Astrocyte of the cerebellum (primary cell): ENCODE measurements around the gene GPR18.
"Not testable (repeated sequence)": the region's sequence is repeated elsewhere in the genome, so short reads cannot be mapped to it uniquely, and the experiment has no call there.

Source experiments
- DNase-seq: peaks from one replicate; pipeline ENCODE4 v3.0.0-alpha.2; 2011; ENCODE audit warnings: low read depth
- H3K4me3 ChIP-seq: 2 replicates; pipeline ENCODE4 v1.5.1; 2011; ENCODE audit warnings: mild to moderate bottlenecking, low read depth, low read length, moderate library complexity
- in situ Hi-C: cut with HindIII; loops from 2 replicates; pipeline ENCODE4 v1.10.0; 2017; ENCODE audit warnings: low sequenced_read_pairs
- TF ChIP-seq, protein P1 (sequence below): IDR thresholded peaks from 2 replicates; pipeline ENCODE4 v1.5.1; 2012; ENCODE audit warnings: low read length, low read depth, moderate library complexity, mild to moderate bottlenecking; ENCODE audit errors: missing control alignments

The GPR18 gene

DNA sequence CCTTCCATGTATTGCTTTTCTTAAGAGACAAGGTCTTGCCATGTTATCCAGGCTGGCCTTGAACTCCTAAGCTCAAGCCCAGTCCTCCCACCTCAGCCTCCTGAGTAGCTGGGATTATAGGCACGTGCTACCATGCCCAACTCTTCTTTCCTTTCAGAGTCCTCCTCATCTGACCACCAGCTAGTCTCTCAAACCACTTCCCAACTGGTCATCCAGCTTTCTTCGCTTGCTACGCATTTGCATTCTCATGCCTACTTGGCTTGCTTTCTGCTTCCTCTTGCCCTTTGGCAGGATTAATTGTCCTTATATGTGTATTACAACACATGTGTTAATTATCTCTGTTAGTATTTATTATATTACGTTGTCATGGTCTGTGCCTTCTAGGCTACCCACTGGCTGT lies 6.3 kb downstream of the GPR18 start:
- TF ChIP-seq, protein P1, sequence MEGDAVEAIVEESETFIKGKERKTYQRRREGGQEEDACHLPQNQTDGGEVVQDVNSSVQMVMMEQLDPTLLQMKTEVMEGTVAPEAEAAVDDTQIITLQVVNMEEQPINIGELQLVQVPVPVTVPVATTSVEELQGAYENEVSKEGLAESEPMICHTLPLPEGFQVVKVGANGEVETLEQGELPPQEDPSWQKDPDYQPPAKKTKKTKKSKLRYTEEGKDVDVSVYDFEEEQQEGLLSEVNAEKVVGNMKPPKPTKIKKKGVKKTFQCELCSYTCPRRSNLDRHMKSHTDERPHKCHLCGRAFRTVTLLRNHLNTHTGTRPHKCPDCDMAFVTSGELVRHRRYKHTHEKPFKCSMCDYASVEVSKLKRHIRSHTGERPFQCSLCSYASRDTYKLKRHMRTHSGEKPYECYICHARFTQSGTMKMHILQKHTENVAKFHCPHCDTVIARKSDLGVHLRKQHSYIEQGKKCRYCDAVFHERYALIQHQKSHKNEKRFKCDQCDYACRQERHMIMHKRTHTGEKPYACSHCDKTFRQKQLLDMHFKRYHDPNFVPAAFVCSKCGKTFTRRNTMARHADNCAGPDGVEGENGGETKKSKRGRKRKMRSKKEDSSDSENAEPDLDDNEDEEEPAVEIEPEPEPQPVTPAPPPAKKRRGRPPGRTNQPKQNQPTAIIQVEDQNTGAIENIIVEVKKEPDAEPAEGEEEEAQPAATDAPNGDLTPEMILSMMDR = no peak
- in situ Hi-C loops = no loop called here
- DNase-seq = no peak
- H3K4me3 ChIP-seq = no peak overlapping the region

DNA sequence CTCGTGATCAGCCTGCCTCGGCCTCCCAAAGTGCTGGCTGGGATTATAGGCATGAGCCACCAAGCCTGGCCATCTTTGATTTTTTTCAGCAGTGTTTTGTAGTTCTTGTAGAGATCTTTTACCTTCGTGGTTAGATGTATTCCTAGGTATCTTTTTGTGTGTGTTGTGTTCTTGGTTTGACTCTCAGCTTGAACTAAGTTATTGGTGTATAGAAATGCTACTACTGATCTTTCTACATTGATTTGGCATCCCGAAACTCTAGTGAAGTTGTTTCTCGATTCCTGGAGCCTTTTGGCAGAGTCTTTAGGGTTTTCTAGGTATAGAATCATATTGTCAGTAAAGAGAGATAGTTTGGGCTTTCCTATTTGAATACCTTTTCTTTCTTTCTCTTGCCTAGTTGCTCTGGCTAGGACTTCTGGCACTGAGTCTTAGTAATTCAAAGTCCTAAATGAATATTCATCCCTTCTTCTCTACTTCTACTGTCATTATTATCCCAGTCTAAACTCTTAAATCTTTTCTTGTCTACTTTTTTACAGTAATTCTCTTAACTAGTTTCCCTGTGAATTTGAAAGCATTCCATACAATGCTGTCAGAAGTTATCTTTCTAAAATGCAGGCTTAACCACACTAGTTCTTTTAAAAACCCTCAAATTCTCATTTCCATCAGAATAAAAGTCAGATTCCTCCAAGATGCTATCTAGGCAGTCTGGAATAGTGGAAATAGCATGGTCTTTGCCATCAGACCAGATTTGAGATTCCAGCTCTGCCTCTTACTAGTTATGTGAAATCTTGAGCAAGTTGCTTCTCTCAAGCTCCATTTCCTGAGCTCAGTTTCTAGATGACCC lies 7.0 kb downstream of the GPR18 start:
- H3K4me3 ChIP-seq = no peak overlapping the region
- TF ChIP-seq, protein P1 = no peak
- no peak for DNase-seq
- in situ Hi-C loops = no loop called here

DNA sequence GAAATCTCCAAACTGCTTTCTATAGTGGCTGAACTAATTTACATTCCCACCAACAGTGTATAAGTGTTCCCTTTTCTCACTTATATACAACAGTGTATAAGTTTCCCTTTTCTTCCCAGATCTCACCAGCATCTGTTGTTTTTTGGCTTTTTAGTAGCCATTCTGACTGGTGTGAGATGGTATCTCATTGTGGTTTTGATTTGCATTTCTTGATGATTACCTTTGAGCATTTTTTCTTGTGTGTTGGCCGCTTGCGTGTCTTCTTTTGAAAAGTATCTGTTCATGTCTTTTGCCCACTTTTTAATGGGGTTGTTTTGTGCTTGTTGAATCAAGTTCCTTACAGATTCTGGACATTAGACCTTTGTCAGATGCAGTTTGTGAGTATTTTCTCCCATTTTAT lies 8.6 kb downstream of the GPR18 start:
- not testable (repeated sequence) for H3K4me3 ChIP-seq

DNA sequence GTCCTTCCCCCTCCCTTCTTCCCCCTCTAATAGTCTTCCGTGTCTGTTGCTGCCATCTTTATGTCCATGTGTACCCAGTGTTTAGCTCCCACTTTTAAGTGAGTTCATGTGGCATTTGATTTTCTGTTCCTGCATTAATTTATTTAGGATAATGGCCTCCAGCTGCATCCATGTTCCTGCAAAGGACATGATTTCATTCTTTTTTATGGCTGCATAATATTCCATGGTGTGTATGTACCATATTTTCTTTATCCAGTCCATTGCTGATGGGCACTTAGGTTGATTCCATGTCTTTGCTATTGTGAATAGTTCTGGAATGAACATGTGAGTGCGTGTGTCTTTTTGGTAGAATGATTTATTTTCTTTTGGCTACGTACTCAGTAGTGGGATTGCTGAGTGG lies 9.0 kb downstream of the GPR18 start:
- in situ Hi-C loops, DNase-seq, H3K4me3 ChIP-seq: not testable (repeated sequence)

More for the DNA sequence above, 8.6 kb downstream of the GPR18 start:
- in situ Hi-C loops, DNase-seq: not testable (repeated sequence)

DNA sequence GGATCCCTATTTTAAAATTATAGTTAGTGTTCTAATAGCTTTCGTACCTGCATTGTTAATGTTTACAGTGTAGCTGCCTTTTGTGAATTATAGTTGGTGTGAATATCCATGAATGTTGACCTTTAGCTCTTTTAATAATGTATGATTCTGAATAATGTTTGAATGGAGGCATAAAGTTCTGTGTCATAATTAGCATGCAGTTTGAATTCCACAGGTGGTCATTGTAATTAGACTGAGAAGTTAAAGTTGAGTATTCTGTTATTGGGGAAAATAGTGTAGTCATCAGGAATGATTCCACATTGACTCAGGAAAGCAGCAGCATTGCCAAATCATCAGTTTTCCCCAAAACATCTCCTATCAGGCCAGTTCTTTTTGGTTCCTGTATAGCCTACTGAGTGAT lies 12.1 kb downstream of the GPR18 start:
- TF ChIP-seq, protein P1 = no peak
- in situ Hi-C loops = no loop called here
- DNase-seq = no peak
- no peak overlapping the region for H3K4me3 ChIP-seq

DNA sequence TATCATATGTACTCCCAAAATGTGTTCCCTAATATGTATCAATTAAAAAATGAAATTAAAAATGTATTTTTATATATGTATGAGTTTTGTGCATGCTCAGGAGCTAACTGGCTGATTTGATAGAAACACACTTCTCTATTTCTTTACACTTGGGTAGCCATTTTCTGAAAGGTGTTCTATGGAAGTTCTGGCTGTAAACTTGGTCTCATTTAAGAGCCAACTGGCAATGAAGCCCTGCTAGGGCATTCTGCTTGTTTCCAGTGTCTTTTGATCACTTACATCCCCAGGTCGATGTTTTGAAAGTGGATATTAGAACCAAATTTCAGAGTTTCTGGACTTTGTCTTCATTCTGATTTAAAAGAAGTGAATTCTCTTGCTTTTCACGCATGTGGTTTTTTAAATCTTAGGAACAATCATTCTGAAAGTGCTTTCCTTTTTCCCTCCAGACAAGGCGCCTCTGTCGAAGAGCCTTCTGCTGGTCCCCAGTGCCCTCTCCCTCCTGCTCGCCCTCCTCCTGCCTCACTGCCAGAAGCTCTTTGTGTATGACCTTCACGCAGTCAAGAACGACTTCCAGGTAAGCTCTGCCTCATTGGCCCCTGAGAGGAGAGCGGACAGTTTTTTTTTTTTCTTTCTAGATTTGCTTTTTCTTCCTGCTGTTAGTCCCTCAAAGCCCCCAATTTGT lies 20.1 kb downstream of the GPR18 start:
- no peak for DNase-seq
- H3K4me3 ChIP-seq = no peak overlapping the region
- TF ChIP-seq, protein P1 = no peak
- in situ Hi-C loops = no loop called here

DNA sequence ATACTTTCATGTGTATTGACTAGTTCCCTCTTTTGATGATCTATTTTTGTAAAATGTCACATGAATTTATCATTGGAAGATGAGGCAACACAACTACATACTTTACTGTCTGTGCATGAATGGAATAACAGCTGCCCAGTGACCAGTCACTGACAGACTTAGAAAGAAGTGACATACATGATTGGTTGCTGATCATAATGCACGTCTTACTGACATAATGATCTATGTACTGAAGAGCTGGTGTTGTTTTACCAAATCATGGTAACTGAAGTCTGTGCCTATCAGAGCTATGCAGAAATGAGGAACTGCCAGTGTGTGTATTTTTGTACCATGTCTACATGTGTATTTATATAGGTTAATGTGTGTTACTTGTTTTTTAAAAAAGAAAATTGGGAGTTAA lies 26.5 kb downstream of the GPR18 start:
- TF ChIP-seq, protein P1 = no peak
- H3K4me3 ChIP-seq = no peak overlapping the region
- in situ Hi-C loops = no loop called here
- no peak for DNase-seq
